HG03064 (cell line): ENCODE measurements around the gene LPCAT1.

ENCODE experiments used
- ATAC-seq: cut with Tn5 transposase; IDR thresholded peaks from one replicate; pipeline ENCODE4 v1.9.1; 2021; ENCODE audit warnings: low read depth; ENCODE audit not compliant: unreplicated experiment

Gene LPCAT1

GRCh38 chr5:1453613-1454012, 70.1 kb downstream of the LPCAT1 start:
- ATAC-seq, result no peak

GRCh38 chr5:1449081-1449630, 74.6 kb downstream of the LPCAT1 start:
- no peak for ATAC-seq

- no peak for ATAC-seq
Measured at GRCh38 chr5:1448511-1449011, 75.2 kb downstream of the LPCAT1 start.

- ATAC-seq, result no peak
Measured at GRCh38 chr5:1447671-1448361, 75.9 kb downstream of the LPCAT1 start.

- no peak for ATAC-seq
Measured at GRCh38 chr5:1446602-1447343, 77.0 kb downstream of the LPCAT1 start.

- ATAC-seq, result no peak
Measured at GRCh38 chr5:1445689-1446601, 77.8 kb downstream of the LPCAT1 start.

GRCh38 chr5:1445313-1445688, 78.5 kb downstream of the LPCAT1 start, which contains the start of gene SLC6A3:
Gene SLC6A3, minus strand, starts transcription at chr5:1445440. Its CDS starts 2,243 bp downstream, at chr5:1443197.
- no peak for ATAC-seq

- no peak for ATAC-seq
Measured at GRCh38 chr5:1444361-1445189, 79.2 kb downstream of the LPCAT1 start.

GRCh38 chr5:1443991-1444360, 79.8 kb downstream of the LPCAT1 start:
- no peak for ATAC-seq

- ATAC-seq, result no peak
Measured at GRCh38 chr5:1443171-1443570, 80.6 kb downstream of the LPCAT1 start.

GRCh38 chr5:1442222-1443145, 81.3 kb downstream of the LPCAT1 start:
- ATAC-seq, result no peak

GRCh38 chr5:1441166-1441865, 82.4 kb downstream of the LPCAT1 start:
- no peak for ATAC-seq

- no peak for ATAC-seq
Measured at GRCh38 chr5:1440098-1440493, 83.7 kb downstream of the LPCAT1 start.

GRCh38 chr5:1439388-1440097, 84.2 kb downstream of the LPCAT1 start:
- no peak for ATAC-seq

- ATAC-seq, result no peak
Measured at GRCh38 chr5:1438871-1439270, 84.9 kb downstream of the LPCAT1 start.

GRCh38 chr5:1437876-1438559, 85.7 kb downstream of the LPCAT1 start:
- no peak for ATAC-seq
